ENCODE measurements around the gene LYST. TPM values are rescaled to one million over a fixed set of nuclear protein-coding genes. Genes with fewer than 3 reads are reported as not detected.

Gene LYST
- total and polyA plus RNA-seq, 10 of the 15 experiments (the other 5 are each of a cell fraction or from before 2014, with no cell fraction given), result 3.3 to 28.1 (median 5.6) TPM

- TF ChIP-seq ZNF687 (IDR thresholded peaks at IDR 0.05), result no peak
- TF ChIP-seq, protein P1, sequence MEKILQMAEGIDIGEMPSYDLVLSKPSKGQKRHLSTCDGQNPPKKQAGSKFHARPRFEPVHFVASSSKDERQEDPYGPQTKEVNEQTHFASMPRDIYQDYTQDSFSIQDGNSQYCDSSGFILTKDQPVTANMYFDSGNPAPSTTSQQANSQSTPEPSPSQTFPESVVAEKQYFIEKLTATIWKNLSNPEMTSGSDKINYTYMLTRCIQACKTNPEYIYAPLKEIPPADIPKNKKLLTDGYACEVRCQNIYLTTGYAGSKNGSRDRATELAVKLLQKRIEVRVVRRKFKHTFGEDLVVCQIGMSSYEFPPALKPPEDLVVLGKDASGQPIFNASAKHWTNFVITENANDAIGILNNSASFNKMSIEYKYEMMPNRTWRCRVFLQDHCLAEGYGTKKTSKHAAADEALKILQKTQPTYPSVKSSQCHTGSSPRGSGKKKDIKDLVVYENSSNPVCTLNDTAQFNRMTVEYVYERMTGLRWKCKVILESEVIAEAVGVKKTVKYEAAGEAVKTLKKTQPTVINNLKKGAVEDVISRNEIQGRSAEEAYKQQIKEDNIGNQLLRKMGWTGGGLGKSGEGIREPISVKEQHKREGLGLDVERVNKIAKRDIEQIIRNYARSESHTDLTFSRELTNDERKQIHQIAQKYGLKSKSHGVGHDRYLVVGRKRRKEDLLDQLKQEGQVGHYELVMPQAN (conservative IDR thresholded peaks at IDR 0.05), result no peak
- TF ChIP-seq SMARCA5 (IDR thresholded peaks at IDR 0.05), result no peak
- TF ChIP-seq, protein P2, sequence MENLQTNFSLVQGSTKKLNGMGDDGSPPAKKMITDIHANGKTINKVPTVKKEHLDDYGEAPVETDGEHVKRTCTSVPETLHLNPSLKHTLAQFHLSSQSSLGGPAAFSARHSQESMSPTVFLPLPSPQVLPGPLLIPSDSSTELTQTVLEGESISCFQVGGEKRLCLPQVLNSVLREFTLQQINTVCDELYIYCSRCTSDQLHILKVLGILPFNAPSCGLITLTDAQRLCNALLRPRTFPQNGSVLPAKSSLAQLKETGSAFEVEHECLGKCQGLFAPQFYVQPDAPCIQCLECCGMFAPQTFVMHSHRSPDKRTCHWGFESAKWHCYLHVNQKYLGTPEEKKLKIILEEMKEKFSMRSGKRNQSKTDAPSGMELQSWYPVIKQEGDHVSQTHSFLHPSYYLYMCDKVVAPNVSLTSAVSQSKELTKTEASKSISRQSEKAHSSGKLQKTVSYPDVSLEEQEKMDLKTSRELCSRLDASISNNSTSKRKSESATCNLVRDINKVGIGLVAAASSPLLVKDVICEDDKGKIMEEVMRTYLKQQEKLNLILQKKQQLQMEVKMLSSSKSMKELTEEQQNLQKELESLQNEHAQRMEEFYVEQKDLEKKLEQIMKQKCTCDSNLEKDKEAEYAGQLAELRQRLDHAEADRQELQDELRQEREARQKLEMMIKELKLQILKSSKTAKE (IDR thresholded peaks at IDR 0.05; ENCODE audit: low read depth, poor library complexity, severe bottlenecking), result no peak
- TF ChIP-seq BRCA1 (IDR thresholded peaks at IDR 0.05; ENCODE audit: low read depth, low read length), result no peak
- TF ChIP-seq ZBTB40 (IDR thresholded peaks at IDR 0.05; ENCODE audit: borderline replicate concordance), result no peak
- no peak for TF ChIP-seq NFIC (IDR thresholded peaks at IDR 0.05; ENCODE audit: low read depth, low read length)
- no peak for TF ChIP-seq PML (IDR thresholded peaks at IDR 0.05; ENCODE audit: low read length)
- TF ChIP-seq, protein P3, sequence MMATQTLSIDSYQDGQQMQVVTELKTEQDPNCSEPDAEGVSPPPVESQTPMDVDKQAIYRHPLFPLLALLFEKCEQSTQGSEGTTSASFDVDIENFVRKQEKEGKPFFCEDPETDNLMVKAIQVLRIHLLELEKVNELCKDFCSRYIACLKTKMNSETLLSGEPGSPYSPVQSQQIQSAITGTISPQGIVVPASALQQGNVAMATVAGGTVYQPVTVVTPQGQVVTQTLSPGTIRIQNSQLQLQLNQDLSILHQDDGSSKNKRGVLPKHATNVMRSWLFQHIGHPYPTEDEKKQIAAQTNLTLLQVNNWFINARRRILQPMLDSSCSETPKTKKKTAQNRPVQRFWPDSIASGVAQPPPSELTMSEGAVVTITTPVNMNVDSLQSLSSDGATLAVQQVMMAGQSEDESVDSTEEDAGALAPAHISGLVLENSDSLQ (IDR thresholded peaks at IDR 0.05), result no peak
- TF ChIP-seq HDAC2 (IDR thresholded peaks at IDR 0.05), result no peak
Measured at GRCh38 chr1:235720544-235720943, 146.2 kb downstream of the LYST start (continued).
